Measurements from ENCODE around the gene DTX3.
A peak's percentile ranks its signal among the peaks of the same experiment; 100 is the strongest.
"Not testable (repeated sequence)": the region's sequence is repeated elsewhere in the genome, so short reads cannot be mapped to it uniquely, and the experiment has no call there.

Gene DTX3

GRCh38 chr12:57582440-57582839 lies 22.2 kb upstream of the DTX3 start:
- no peak for DNase-seq (ENCODE audit: extremely low read depth in 1 of 2, low read depth in 1 of 2)

- peak; percentile 25 to 55 for DNase-seq (ENCODE audit: extremely low read depth in 1 of 2, low read depth in 1 of 2)
These were observed 21.4 kb upstream of the DTX3 start for GRCh38 chr12:57583008-57583831.

GRCh38 chr12:57584050-57584449 lies 20.6 kb upstream of the DTX3 start:
- DNase-seq (ENCODE audit: extremely low read depth in 1 of 2, low read depth in 1 of 2) = no peak

GRCh38 chr12:57584690-57585089 lies 19.9 kb upstream of the DTX3 start:
- no peak for DNase-seq (ENCODE audit: extremely low read depth in 1 of 2, low read depth in 1 of 2)

- no peak for DNase-seq (ENCODE audit: extremely low read depth in 1 of 2, low read depth in 1 of 2)
These were observed 19.5 kb upstream of the DTX3 start for GRCh38 chr12:57585156-57585555.

- DNase-seq (ENCODE audit: extremely low read depth in 1 of 2, low read depth in 1 of 2) = no peak
These were observed 18.5 kb upstream of the DTX3 start for GRCh38 chr12:57586128-57586527.

GRCh38 chr12:57586832-57587429 lies 17.7 kb upstream of the DTX3 start:
- DNase-seq (ENCODE audit: extremely low read depth in 1 of 2, low read depth in 1 of 2) = no peak

GRCh38 chr12:57588951-57589610 lies 15.5 kb upstream of the DTX3 start:
- DNase-seq (ENCODE audit: extremely low read depth in 1 of 2, low read depth in 1 of 2) = not testable (repeated sequence)

- DNase-seq (ENCODE audit: extremely low read depth in 1 of 2, low read depth in 1 of 2) = no peak
These were observed 14.2 kb upstream of the DTX3 start for GRCh38 chr12:57590479-57590863.

GRCh38 chr12:57590864-57591781 lies 13.5 kb upstream of the DTX3 start, which contains the start of gene PIP4K2C:
TSS of gene PIP4K2C (plus strand) at chr12:57591192. CDS start at chr12:57591290, 98 bp downstream.
- peak; percentile 71 to 73 for DNase-seq (ENCODE audit: extremely low read depth in 1 of 2, low read depth in 1 of 2)

GRCh38 chr12:57591782-57592325 lies 12.8 kb upstream of the DTX3 start:
- no peak for DNase-seq (ENCODE audit: extremely low read depth in 1 of 2, low read depth in 1 of 2)

- DNase-seq (ENCODE audit: extremely low read depth in 1 of 2, low read depth in 1 of 2) = no peak
These were observed 12.0 kb upstream of the DTX3 start for GRCh38 chr12:57592551-57593165.

- DNase-seq (ENCODE audit: extremely low read depth in 1 of 2, low read depth in 1 of 2) = no peak
These were observed 11.4 kb upstream of the DTX3 start for GRCh38 chr12:57593187-57593586.

GRCh38 chr12:57600395-57600794 lies 4.2 kb upstream of the DTX3 start:
- DNase-seq (ENCODE audit: extremely low read depth in 1 of 2, low read depth in 1 of 2) = no peak

GRCh38 chr12:57602544-57602943 lies 2.1 kb upstream of the DTX3 start:
- no peak for DNase-seq (ENCODE audit: extremely low read depth in 1 of 2, low read depth in 1 of 2)

GRCh38 chr12:57603324-57603723 lies 1.3 kb upstream of the DTX3 start:
- DNase-seq (ENCODE audit: extremely low read depth in 1 of 2, low read depth in 1 of 2) = no peak

GRCh38 chr12:57603815-57604453 lies 690 bp upstream of the DTX3 start:
- DNase-seq (ENCODE audit: extremely low read depth in 1 of 2, low read depth in 1 of 2) = no peak

GRCh38 chr12:57604992-57605810 lies 577 bp downstream of the DTX3 start:
- no peak for DNase-seq (ENCODE audit: extremely low read depth in 1 of 2, low read depth in 1 of 2)

- no peak for DNase-seq (ENCODE audit: extremely low read depth in 1 of 2, low read depth in 1 of 2)
These were observed 1.2 kb downstream of the DTX3 start for GRCh38 chr12:57605811-57606311.
